B cell (primary cell): ENCODE measurements around the gene CFAP70. TPM values are rescaled to one million over a fixed set of nuclear protein-coding genes. Genes with fewer than 3 reads are reported as not detected.
"Not testable (repeated sequence)": the region's sequence is repeated elsewhere in the genome, so short reads cannot be mapped to it uniquely, and the experiment has no call there.

Source experiments
- ATAC-seq: fragments of 200-7000 bp; cut with Tn5 transposase; one replicate; pipeline ENCODE4 v1.10.0; 2021; ENCODE audit warnings: low read depth, mild to moderate bottlenecking, moderate number of reproducible peaks, moderate library complexity
- CTCF ChIA-PET: fragments of 350-600 bp; sonication (Branson Sonifier 250); formaldehyde crosslinking; loops from one replicate; lab custom pipeline; 2021; ENCODE audit warnings: antibody characterized with exemption, inconsistent platforms; lab: Charles Lee
- POLR2A ChIA-PET: fragments of 350-600 bp; sonication (Branson Sonifier 250); formaldehyde crosslinking; loops from one replicate; lab custom pipeline; 2021; ENCODE audit warnings: antibody characterized with exemption; lab: Charles Lee
- DNase-seq: peaks from one replicate; pipeline ENCODE4 v3.0.0; 2013
- H2AFZ ChIP-seq: 2 replicates; pipeline ENCODE4 v1.6.1; 2012; ENCODE audit warnings: mild to moderate bottlenecking, low read depth, low read length; ENCODE audit not compliant: insufficient read depth, poor library complexity, severe bottlenecking
- H3K27ac ChIP-seq, 2 donors: 1 replicate in 1 of 2; 2 replicates in 1 of 2; pipeline ENCODE4 v1.5.1; 2012 to 2013; ENCODE audit warnings: low read length in 2 of 2, mild to moderate bottlenecking in 2 of 2, moderate library complexity in 1 of 2
- H3K27me3 ChIP-seq, 4 experiments: fragments of 200-600 bp in 1 of 4; sonication (generic) in 1 of 4; replicated peaks in 1 of 4; 1 replicate in 2 of 4; 2 replicates in 2 of 4; pipeline versions ENCODE4 v1.6.1 to v1.7.0; 2013 to 2016; ENCODE audit warnings: low read length in 3 of 4, mild to moderate bottlenecking in 2 of 4, mixed read lengths in 1 of 4, moderate library complexity in 1 of 4; ENCODE audit not compliant: insufficient read depth in 4 of 4, control insufficient read depth in 3 of 4; ENCODE audit errors: control extremely low read depth in 1 of 4
- H3K36me3 ChIP-seq, 2 experiments: replicated peaks in 1 of 2; 1 replicate in 1 of 2; 2 replicates in 1 of 2; pipeline versions ENCODE4 v1.6.1 to v1.7.1; 2013; ENCODE audit warnings: low read length in 1 of 2; ENCODE audit not compliant: insufficient read depth in 2 of 2, control insufficient read depth in 1 of 2; ENCODE audit errors: control extremely low read depth in 1 of 2, extremely low read depth in 1 of 2
- H3K4me1 ChIP-seq, 2 donors: fragments of 200-600 bp in 1 of 2; sonication (generic) in 1 of 2; 1 replicate in 1 of 2; 2 replicates in 1 of 2; pipeline versions ENCODE4 v1.5.1 to v1.6.1; 2013 to 2017; ENCODE audit warnings: low read length in 2 of 2; ENCODE audit not compliant: control insufficient read depth in 2 of 2, insufficient read depth in 2 of 2
- H3K4me2 ChIP-seq: replicated peaks from 2 replicates; pipeline ENCODE3; 2012; ENCODE audit warnings: mild to moderate bottlenecking, low read depth, low read length; ENCODE audit not compliant: poor library complexity, severe bottlenecking
- H3K4me3 ChIP-seq, 5 experiments: fragments of 200-600 bp in 1 of 5; sonication (generic) in 1 of 5; 1 replicate in 3 of 5; 2 replicates in 2 of 5; pipeline versions ENCODE4 v1.5.1 to v1.7.0; 2011 to 2016; ENCODE audit warnings: low read length in 4 of 5, mild to moderate bottlenecking in 4 of 5, low read depth in 2 of 5, control low read depth in 1 of 5, moderate library complexity in 1 of 5; ENCODE audit not compliant: insufficient read depth in 1 of 5; ENCODE audit errors: control extremely low read depth in 1 of 5, extremely low read depth in 1 of 5
- H3K79me2 ChIP-seq: fragments of 200-600 bp; sonication (generic); one replicate; pipeline ENCODE4 v1.6.0; 2016; ENCODE audit warnings: low read length; ENCODE audit not compliant: control insufficient read depth, insufficient read depth
- H3K9ac ChIP-seq: fragments of 200-600 bp; sonication (generic); 2 replicates; pipeline ENCODE4 v1.6.1; 2017; ENCODE audit warnings: mild to moderate bottlenecking, low read length, moderate library complexity
- H3K9me3 ChIP-seq, 3 donors: one replicate each; pipeline versions ENCODE4 v1.6.1 to v1.7.1; 2013; ENCODE audit warnings: low read length in 2 of 3; ENCODE audit not compliant: control insufficient read depth in 2 of 3, insufficient read depth in 1 of 3; ENCODE audit errors: control extremely low read depth in 1 of 3
- H4K20me1 ChIP-seq: 2 replicates; pipeline ENCODE4 v1.6.0; 2012; ENCODE audit warnings: mild to moderate bottlenecking, low read length; ENCODE audit not compliant: insufficient read depth, control insufficient read depth, poor library complexity, severe bottlenecking
- H3K27ac Mint-ChIP-seq: one replicate; pipeline ENCODE4 v1.8.0; 2021; ENCODE audit warnings: mixed read lengths
- H3K27me3 Mint-ChIP-seq: one replicate; pipeline ENCODE4 v1.8.0; 2021; ENCODE audit warnings: mixed read lengths
- H3K4me1 Mint-ChIP-seq: one replicate; pipeline ENCODE4 v1.8.0; 2021; ENCODE audit warnings: mixed read lengths
- H3K4me3 Mint-ChIP-seq: one replicate; pipeline ENCODE4 v1.8.0; 2021; ENCODE audit warnings: mixed read lengths
- H3K9me3 Mint-ChIP-seq: one replicate; pipeline ENCODE4 v1.8.0; 2022; ENCODE audit warnings: mixed read lengths; ENCODE audit not compliant: insufficient read depth
- CTCF ChIP-seq: fragments of 200-600 bp; IDR thresholded peaks from one replicate; pipeline ENCODE4 v1.8.0; 2022; ENCODE audit warnings: antibody characterized with exemption, mild to moderate bottlenecking
- EZH2 ChIP-seq: IDR thresholded peaks from 2 replicates; pipeline ENCODE4 v1.6.1; 2012; ENCODE audit warnings: borderline replicate concordance, low read depth, mild to moderate bottlenecking, moderate library complexity, low read length; ENCODE audit not compliant: insufficient read depth, poor library complexity, severe bottlenecking
- WGBS: methylation state at CpG from one replicate; pipeline ENCODE4 v1.1.5; 2013; ENCODE audit warnings: missing lambda C conversion rate; ENCODE audit not compliant: insufficient coverage; 5-methylcytosine and 5-hydroxymethylcytosine counted together
- intact Hi-C: fragments of 100-400 bp; cut with micrococcal nuclease; formaldehyde crosslinking; loops from one replicate; pipeline ENCODE4 v1.10.0; 2022
- polyA plus RNA-seq: library from polyadenylated mRNA; depleted of rRNA; stranded (reverse); fragments of >200 nt; gene quantifications from 2 replicates; pipeline ENCODE4 v1.2.3, GENCODE V29; 2012
- total RNA-seq, 2 donors: library from RNA; stranded (reverse); fragments of 120-200 nt in 1 of 2; gene quantifications; 1 replicate in 1 of 2; 2 replicates in 1 of 2; pipeline versions ENCODE4 v1.2.3 to v1.2.4, GENCODE V29; 2013 to 2022

CFAP70 gene
- total and polyA plus RNA-seq, 2 donors (not counting 1 experiment from before 2014, with no cell fraction given) = 1.6 to 3.6 TPM

- H3K4me3 Mint-ChIP-seq, H4K20me1 ChIP-seq, POLR2A ChIA-PET, H3K4me1 Mint-ChIP-seq, H2AFZ ChIP-seq, H3K36me3 ChIP-seq, H3K9ac ChIP-seq, H3K4me2 ChIP-seq, H3K27me3 ChIP-seq, H3K4me3 ChIP-seq, CTCF ChIA-PET, H3K27ac Mint-ChIP-seq, intact Hi-C loops, H3K9me3 Mint-ChIP-seq, DNase-seq, H3K9me3 ChIP-seq, H3K79me2 ChIP-seq, ATAC-seq, H3K4me1 ChIP-seq, H3K27ac ChIP-seq, H3K27me3 Mint-ChIP-seq: not testable (repeated sequence)
- 83% methylated on average over 1 of the region's 5 CpGs for WGBS
Measured at GRCh38 chr10:73323582-73323981, 35.1 kb downstream of the CFAP70 start.

GRCh38 chr10:73310475-73310874 lies 48.2 kb downstream of the CFAP70 start:
- POLR2A ChIA-PET = no interaction called here
- Histone ChIP-seq H3K79me2 (no peaks in the 10 kb centered on the region), H3K9me3 (peaks cover 1 to 12% (median 4%) of the 10 kb centered on the region in 3 donors), H3K27me3 (no peaks in the 10 kb centered on the region), H3K9ac (no peak overlapping the region), H4K20me1 (no peaks in the 10 kb centered on the region), H3K4me2 (no peak overlapping the region), H2AFZ (no peak overlapping the region), H3K4me1 (no peaks in the 10 kb centered on the region), H3K36me3 (no peaks in the 10 kb centered on the region), H3K4me3 (no peak overlapping the region), H3K27ac (no peak overlapping the region)
- intact Hi-C loops = no loop called here
- Mint-ChIP-seq H3K4me1 (no peaks in the 10 kb centered on the region), H3K27ac (no peak overlapping the region), H3K27me3 (no peaks in the 10 kb centered on the region), H3K9me3 (peaks cover 8% of the 10 kb centered on the region), H3K4me3 (no peak overlapping the region)
- no peak for TF ChIP-seq EZH2
- TF ChIP-seq CTCF = no peak
- ATAC-seq (no peak), DNase-seq (no peak)
- CTCF ChIA-PET = no interaction called here
